Trophoblast cell (in vitro differentiated cells and primary cell): ENCODE results near the gene ZNF296.

Experiments used
- DNase-seq, 2 donors: peaks; one replicate each; pipeline ENCODE4 v3.0.0-alpha.2; 2016
- H2AFZ ChIP-seq: 2 replicates; pipeline ENCODE4 v1.6.1; 2013; ENCODE audit warnings: low read length, moderate library complexity, mild to moderate bottlenecking; ENCODE audit not compliant: insufficient read depth, poor library complexity
- H2AK5ac ChIP-seq: 2 replicates; pipeline ENCODE4 v1.6.1; 2013; ENCODE audit warnings: mild to moderate bottlenecking, low read length
- H2BK120ac ChIP-seq: 2 replicates; pipeline ENCODE4 v1.6.1; 2013; ENCODE audit warnings: low read length, mild to moderate bottlenecking, moderate library complexity; ENCODE audit not compliant: insufficient read depth, poor library complexity
- H2BK12ac ChIP-seq: 2 replicates; pipeline ENCODE4 v1.6.1; 2013; ENCODE audit warnings: mild to moderate bottlenecking, low read length, moderate library complexity
- H2BK5ac ChIP-seq: 2 replicates; pipeline ENCODE4 v1.6.1; 2013; ENCODE audit warnings: low read length, low read depth, moderate library complexity, mild to moderate bottlenecking; ENCODE audit not compliant: poor library complexity
- H3K14ac ChIP-seq: 2 replicates; pipeline ENCODE4 v1.6.1; 2013; ENCODE audit warnings: mild to moderate bottlenecking, low read length
- H3K18ac ChIP-seq: 2 replicates; pipeline ENCODE4 v1.6.1; 2013; ENCODE audit warnings: mild to moderate bottlenecking, low read length
- H3K23ac ChIP-seq: 2 replicates; pipeline ENCODE4 v1.6.1; 2013; ENCODE audit warnings: low read length
- H3K27ac ChIP-seq: 2 replicates; pipeline ENCODE4 v1.5.1; 2013; ENCODE audit warnings: low read depth, mild to moderate bottlenecking, inconsistent platforms, low read length, moderate library complexity
- H3K27me3 ChIP-seq: 2 replicates; pipeline ENCODE4 v1.6.1; 2013; ENCODE audit warnings: inconsistent platforms, mild to moderate bottlenecking, low read length, moderate library complexity; ENCODE audit not compliant: insufficient read depth
- H3K36me3 ChIP-seq, 2 experiments: 1 replicate in 1 of 2; 2 replicates in 1 of 2; pipeline ENCODE4 v1.6.1; 2013; ENCODE audit warnings: low read length in 2 of 2, mild to moderate bottlenecking in 2 of 2, moderate library complexity in 1 of 2; ENCODE audit not compliant: insufficient read depth in 2 of 2, control insufficient read depth in 1 of 2
- H3K4ac ChIP-seq: 2 replicates; pipeline ENCODE4 v1.6.1; 2013; ENCODE audit warnings: low read depth, mild to moderate bottlenecking, low read length, moderate library complexity
- H3K4me1 ChIP-seq, 2 experiments: 1 replicate in 1 of 2; 2 replicates in 1 of 2; pipeline ENCODE4 v1.6.1; 2013; ENCODE audit warnings: low read length in 2 of 2, mild to moderate bottlenecking in 2 of 2, moderate library complexity in 1 of 2; ENCODE audit not compliant: insufficient read depth in 2 of 2, control insufficient read depth in 1 of 2
- H3K4me2 ChIP-seq: 2 replicates; pipeline ENCODE4 v1.6.1; 2013; ENCODE audit warnings: inconsistent platforms, mild to moderate bottlenecking, low read length, moderate library complexity
- H3K4me3 ChIP-seq: 2 replicates; pipeline ENCODE4 v1.5.1; 2013; ENCODE audit warnings: mild to moderate bottlenecking, low read depth, low read length, inconsistent platforms
- H3K79me1 ChIP-seq: one replicate; pipeline ENCODE4 v1.6.1; 2013; ENCODE audit warnings: low read length
- H3K79me2 ChIP-seq: 2 replicates; pipeline ENCODE4 v1.6.1; 2013; ENCODE audit warnings: low read length, mild to moderate bottlenecking; ENCODE audit not compliant: control insufficient read depth, insufficient read depth, poor library complexity
- H3K9ac ChIP-seq: 2 replicates; pipeline ENCODE4 v1.6.1; 2013; ENCODE audit warnings: mild to moderate bottlenecking, low read length
- H3K9me3 ChIP-seq: 2 replicates; pipeline ENCODE4 v1.6.1; 2013; ENCODE audit warnings: low read depth, mild to moderate bottlenecking, control low read depth, inconsistent platforms, low read length; ENCODE audit not compliant: insufficient read depth
- H4K12ac ChIP-seq: 2 replicates; pipeline ENCODE4 v1.6.1; 2013; ENCODE audit warnings: low read depth, mild to moderate bottlenecking, low read length, moderate library complexity
- H4K8ac ChIP-seq: 2 replicates; pipeline ENCODE4 v1.6.1; 2013; ENCODE audit warnings: low read depth, mild to moderate bottlenecking, low read length, moderate library complexity
- H4K91ac ChIP-seq: one replicate; pipeline ENCODE4 v1.6.1; 2013; ENCODE audit warnings: low read depth, mild to moderate bottlenecking, low read length, moderate library complexity
- WGBS: extraction: QIAGEN DNeasy Blood & Tissue Kit; methylation state at CpG from one replicate; pipeline ENCODE4 v1.1.7; 2013; ENCODE audit warnings: missing lambda C conversion rate; ENCODE audit not compliant: insufficient read length, insufficient coverage; ENCODE audit errors: extremely low coverage; 5-methylcytosine and 5-hydroxymethylcytosine counted together

The ZNF296 gene

GRCh38 chr19:45094137-45094536 is 17.9 kb upstream of the ZNF296 start:
- Histone ChIP-seq H4K12ac (no peak overlapping the region), H2AK5ac (no peak overlapping the region), H3K18ac (no peak overlapping the region), H3K27me3 (no peaks in the 10 kb centered on the region), H3K23ac (no peak overlapping the region), H3K4ac (peak overlapping the region; percentile 100), H3K9me3 (no peaks in the 10 kb centered on the region), H3K36me3 (peaks cover 13 to 15% of the 10 kb centered on the region in 2 experiments), H2BK12ac (no peak overlapping the region), H3K27ac (no peak overlapping the region), H2BK5ac (no peak overlapping the region), H3K14ac (no peak overlapping the region), H4K91ac (no peak overlapping the region), H3K79me1 (peaks cover 10% of the 10 kb centered on the region), H3K79me2 (peaks cover 35% of the 10 kb centered on the region), H3K4me3 (no peak overlapping the region), H3K4me1 (peaks cover 29 to 33% of the 10 kb centered on the region in 2 experiments), H3K4me2 (peak overlapping the region; percentile 99), H2BK120ac (no peak overlapping the region), H3K9ac (no peak overlapping the region), H2AFZ (no peak overlapping the region), H4K8ac (no peak overlapping the region)
- DNase-seq = no peak
- WGBS = no CpG with 5 or more reads among the region's 9 CpGs

- Histone ChIP-seq H2AFZ (peak within 1 kb of the TSS; percentile 98), H3K14ac (peak within 1 kb of the TSS; percentile 91), H4K12ac (peak within 1 kb of the TSS; percentile 99), H4K8ac (peak within 1 kb of the TSS; percentile 98), H3K79me1 (peaks cover 10% of the 10 kb centered on the region), H3K36me3 (peaks cover 15 to 17% of the 10 kb centered on the region in 2 experiments), H3K9me3 (no peaks in the 10 kb centered on the region), H3K79me2 (peaks cover 31% of the 10 kb centered on the region), H3K4ac (peak within 1 kb of the TSS; percentile 100), H3K4me3 (peak within 1 kb of the TSS; percentile 99), H3K9ac (peak within 1 kb of the TSS; percentile 98), H3K27me3 (no peaks in the 10 kb centered on the region), H3K18ac (peak within 1 kb of the TSS; percentile 97), H4K91ac (peak within 1 kb of the TSS; percentile 88), H2AK5ac (peak within 1 kb of the TSS; percentile 94), H3K27ac (peak within 1 kb of the TSS; percentile 92), H3K4me2 (peak within 1 kb of the TSS; percentile 99), H3K4me1 (peaks cover 17 to 21% of the 10 kb centered on the region in 2 experiments), H2BK5ac (peak within 1 kb of the TSS; percentile 98), H2BK120ac (peak within 1 kb of the TSS; percentile 95), H3K23ac (no peak within 1 kb of the TSS), H2BK12ac (peak within 1 kb of the TSS; percentile 25)
- peak; percentile 98 to 99 for DNase-seq
- WGBS = no CpG with 5 or more reads among the region's 103 CpGs
Observed at GRCh38 chr19:45092747-45093678, 16.7 kb upstream of the ZNF296 start, which contains the start of gene PPP1R37. TSS of gene PPP1R37 (plus strand) at chr19:45093179. CDS start at chr19:45093326, 147 bp downstream.

DNA sequence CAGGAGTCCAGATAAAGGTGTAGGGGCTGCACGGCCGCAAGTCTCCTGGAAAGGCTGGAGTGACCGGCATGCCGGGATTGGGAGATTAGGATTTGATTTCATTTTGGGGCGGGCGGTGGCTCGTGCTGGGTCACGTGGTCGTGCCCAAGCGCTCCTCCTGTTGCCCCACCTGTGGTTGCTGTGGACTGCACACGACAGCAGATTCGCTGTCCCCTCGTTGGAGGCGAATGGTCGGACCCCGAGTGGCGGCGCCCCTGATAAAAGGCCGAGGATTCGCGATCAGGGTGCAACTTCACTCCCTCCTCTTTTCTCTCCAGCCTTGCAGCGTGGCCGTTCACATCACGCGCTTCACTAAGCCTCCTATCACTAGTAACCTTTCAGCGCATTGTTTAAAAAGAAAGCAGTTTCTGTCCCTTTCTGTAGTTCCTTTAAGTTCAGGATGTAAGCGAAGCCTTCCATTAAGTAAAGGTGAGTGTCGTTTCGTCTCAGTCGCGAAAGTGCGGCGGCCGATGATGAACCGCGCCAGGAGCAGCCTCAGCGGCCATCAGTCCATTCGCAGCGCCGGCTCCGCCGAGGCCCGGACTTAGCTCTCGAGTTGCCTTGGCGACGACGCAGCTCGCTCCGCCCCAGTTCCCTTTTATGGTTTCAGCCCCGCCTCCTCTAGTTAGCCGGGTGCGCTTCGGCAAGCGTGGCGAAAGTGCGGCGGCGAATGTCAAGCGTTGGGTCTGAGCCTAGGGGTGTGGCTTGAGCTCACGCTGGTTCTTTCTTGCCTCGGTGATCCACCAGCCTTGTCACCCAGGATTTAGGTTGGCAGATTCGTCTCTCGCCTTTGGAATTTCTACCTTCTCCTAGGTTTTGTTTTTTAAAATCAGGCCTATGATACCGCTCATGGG is 15.0 kb upstream of the ZNF296 start:
- WGBS = no CpG with 5 or more reads among the region's 64 CpGs

GRCh38 chr19:45090606-45091005 is 14.3 kb upstream of the ZNF296 start:
- no CpG with 5 or more reads among the region's 5 CpGs for WGBS
- no peak overlapping the region for H3K27ac ChIP-seq
- H4K8ac ChIP-seq = no peak overlapping the region
- no peak overlapping the region for H3K14ac ChIP-seq
- H3K79me2 ChIP-seq = peaks cover 22% of the 10 kb centered on the region
- peaks cover 19 to 23% of the 10 kb centered on the region in 2 experiments for H3K36me3 ChIP-seq
- H3K4me1 ChIP-seq = peaks cover 13 to 15% of the 10 kb centered on the region in 2 experiments
- H3K18ac ChIP-seq = no peak overlapping the region
- no peak overlapping the region for H4K12ac ChIP-seq
- H3K4me3 ChIP-seq = no peak overlapping the region
- DNase-seq = no peak
- no peak overlapping the region for H4K91ac ChIP-seq
- H3K27me3 ChIP-seq = no peaks in the 10 kb centered on the region
- no peak overlapping the region for H2BK120ac ChIP-seq
- H3K9ac ChIP-seq = no peak overlapping the region
- H2BK5ac ChIP-seq = no peak overlapping the region
- H3K79me1 ChIP-seq = peaks cover 10% of the 10 kb centered on the region
- H2BK12ac ChIP-seq = no peak overlapping the region
- no peak overlapping the region for H3K23ac ChIP-seq
- H2AFZ ChIP-seq = no peak overlapping the region
- H3K4me2 ChIP-seq = no peak overlapping the region
- H3K4ac ChIP-seq = no peak overlapping the region
- H3K9me3 ChIP-seq = no peaks in the 10 kb centered on the region
- H2AK5ac ChIP-seq = no peak overlapping the region

More for the DNA sequence above, 15.0 kb upstream of the ZNF296 start:
- no peak overlapping the region for H3K14ac ChIP-seq
- H4K91ac ChIP-seq = no peak overlapping the region
- peaks cover 19 to 22% of the 10 kb centered on the region in 2 experiments for H3K36me3 ChIP-seq
- peak overlapping the region; percentile 29 for H3K27ac ChIP-seq
- peaks cover 22% of the 10 kb centered on the region for H3K79me2 ChIP-seq
- H4K8ac ChIP-seq = peak overlapping the region; percentile 74
- no peak overlapping the region for H3K4me3 ChIP-seq
- H3K4ac ChIP-seq = no peak overlapping the region
- H3K9ac ChIP-seq = no peak overlapping the region
- no peak overlapping the region for H2BK12ac ChIP-seq
- H3K4me2 ChIP-seq = peak overlapping the region; percentile 82
- H3K27me3 ChIP-seq = no peaks in the 10 kb centered on the region
- H2AK5ac ChIP-seq = no peak overlapping the region
- peak overlapping the region; percentile 56 for H2AFZ ChIP-seq
- no peak overlapping the region for H4K12ac ChIP-seq
- no peak overlapping the region for H2BK120ac ChIP-seq
- peak; percentile 100 for DNase-seq
- no peak overlapping the region for H3K23ac ChIP-seq
- H3K79me1 ChIP-seq = peaks cover 10% of the 10 kb centered on the region
- H3K4me1 ChIP-seq = peaks cover 13 to 15% of the 10 kb centered on the region in 2 experiments
- H2BK5ac ChIP-seq = no peak overlapping the region
- H3K18ac ChIP-seq = no peak overlapping the region
- H3K9me3 ChIP-seq = no peaks in the 10 kb centered on the region
